Astrocyte of the spinal cord (primary cell): ENCODE results near the gene TMEM185B.

ENCODE experiments used
- DNase-seq: peaks from one replicate; pipeline ENCODE4 v3.0.0; 2011; ENCODE audit warnings: low read depth, low spot score
- H3K4me3 ChIP-seq: 2 replicates; pipeline ENCODE4 v1.5.1; 2011; ENCODE audit warnings: low read depth, mild to moderate bottlenecking, low read length, moderate library complexity
- in situ Hi-C: cut with HindIII; loops from 2 replicates; pipeline ENCODE4 v1.10.0; 2017; ENCODE audit warnings: low sequenced_read_pairs
- TF ChIP-seq, protein P1 (sequence below): IDR thresholded peaks from 2 replicates; pipeline ENCODE4 v1.5.1; 2012; ENCODE audit warnings: low read depth, mild to moderate bottlenecking, low read length, inconsistent platforms

The TMEM185B gene

DNA sequence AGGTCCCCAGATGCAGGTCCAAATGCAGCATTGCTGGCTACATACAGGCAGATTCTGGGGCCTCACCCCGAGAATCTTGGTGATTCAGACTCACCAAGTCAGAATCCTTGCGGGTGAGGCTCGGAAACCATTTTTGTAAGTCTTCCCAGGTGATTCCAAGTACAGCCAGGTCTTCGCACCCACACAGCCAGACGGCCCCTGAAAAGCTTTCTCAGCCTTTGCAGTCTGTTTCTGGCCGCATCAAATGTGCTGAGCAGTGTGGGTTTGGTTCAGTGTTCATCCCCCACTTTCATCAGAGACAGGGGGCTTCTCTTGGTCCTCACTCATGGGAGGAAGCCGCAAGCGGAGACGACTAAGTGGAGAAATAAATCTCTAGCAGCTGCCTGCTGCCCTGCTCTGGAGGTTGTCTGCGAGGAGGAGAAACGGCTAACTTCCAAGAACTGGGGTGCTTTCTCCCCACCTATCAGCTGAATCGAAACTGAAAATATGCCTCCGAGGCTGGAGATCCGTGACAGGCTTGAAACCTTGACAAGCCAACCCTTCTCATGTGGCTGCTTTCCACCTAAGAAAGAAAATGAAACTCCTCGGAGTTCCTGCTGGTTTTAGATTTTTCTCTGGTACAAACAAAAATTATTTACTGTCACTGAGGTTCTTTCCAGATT lies 8.9 kb upstream of the TMEM185B start:
- peak overlapping the region; percentile 8 for H3K4me3 ChIP-seq
- in situ Hi-C loops, result no loop called here
- TF ChIP-seq, protein P1, sequence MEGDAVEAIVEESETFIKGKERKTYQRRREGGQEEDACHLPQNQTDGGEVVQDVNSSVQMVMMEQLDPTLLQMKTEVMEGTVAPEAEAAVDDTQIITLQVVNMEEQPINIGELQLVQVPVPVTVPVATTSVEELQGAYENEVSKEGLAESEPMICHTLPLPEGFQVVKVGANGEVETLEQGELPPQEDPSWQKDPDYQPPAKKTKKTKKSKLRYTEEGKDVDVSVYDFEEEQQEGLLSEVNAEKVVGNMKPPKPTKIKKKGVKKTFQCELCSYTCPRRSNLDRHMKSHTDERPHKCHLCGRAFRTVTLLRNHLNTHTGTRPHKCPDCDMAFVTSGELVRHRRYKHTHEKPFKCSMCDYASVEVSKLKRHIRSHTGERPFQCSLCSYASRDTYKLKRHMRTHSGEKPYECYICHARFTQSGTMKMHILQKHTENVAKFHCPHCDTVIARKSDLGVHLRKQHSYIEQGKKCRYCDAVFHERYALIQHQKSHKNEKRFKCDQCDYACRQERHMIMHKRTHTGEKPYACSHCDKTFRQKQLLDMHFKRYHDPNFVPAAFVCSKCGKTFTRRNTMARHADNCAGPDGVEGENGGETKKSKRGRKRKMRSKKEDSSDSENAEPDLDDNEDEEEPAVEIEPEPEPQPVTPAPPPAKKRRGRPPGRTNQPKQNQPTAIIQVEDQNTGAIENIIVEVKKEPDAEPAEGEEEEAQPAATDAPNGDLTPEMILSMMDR, result no peak
- no peak for DNase-seq

DNA sequence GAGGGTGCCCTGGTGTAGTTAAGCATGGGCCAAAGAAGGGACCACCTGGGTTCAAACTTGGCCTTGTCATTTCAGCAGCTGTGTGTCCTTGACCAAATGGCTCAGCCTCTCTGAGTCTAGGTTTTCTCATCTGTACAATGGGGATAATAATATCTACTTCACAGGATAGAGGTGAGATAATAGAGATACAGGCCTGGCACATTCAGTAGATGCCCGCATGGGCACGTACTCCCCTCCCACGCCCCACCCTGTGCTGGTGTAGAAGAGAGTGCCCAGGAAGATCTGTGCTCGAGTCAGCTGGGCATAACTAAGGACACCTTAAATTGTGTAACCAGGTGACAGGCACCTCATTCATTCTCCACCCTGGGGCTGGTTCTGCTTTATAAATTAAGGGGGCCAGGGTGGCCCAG lies 8.4 kb upstream of the TMEM185B start:
- in situ Hi-C loops, result no loop called here
- TF ChIP-seq, protein P1, result no peak
- DNase-seq, result no peak
- no peak overlapping the region for H3K4me3 ChIP-seq

DNA sequence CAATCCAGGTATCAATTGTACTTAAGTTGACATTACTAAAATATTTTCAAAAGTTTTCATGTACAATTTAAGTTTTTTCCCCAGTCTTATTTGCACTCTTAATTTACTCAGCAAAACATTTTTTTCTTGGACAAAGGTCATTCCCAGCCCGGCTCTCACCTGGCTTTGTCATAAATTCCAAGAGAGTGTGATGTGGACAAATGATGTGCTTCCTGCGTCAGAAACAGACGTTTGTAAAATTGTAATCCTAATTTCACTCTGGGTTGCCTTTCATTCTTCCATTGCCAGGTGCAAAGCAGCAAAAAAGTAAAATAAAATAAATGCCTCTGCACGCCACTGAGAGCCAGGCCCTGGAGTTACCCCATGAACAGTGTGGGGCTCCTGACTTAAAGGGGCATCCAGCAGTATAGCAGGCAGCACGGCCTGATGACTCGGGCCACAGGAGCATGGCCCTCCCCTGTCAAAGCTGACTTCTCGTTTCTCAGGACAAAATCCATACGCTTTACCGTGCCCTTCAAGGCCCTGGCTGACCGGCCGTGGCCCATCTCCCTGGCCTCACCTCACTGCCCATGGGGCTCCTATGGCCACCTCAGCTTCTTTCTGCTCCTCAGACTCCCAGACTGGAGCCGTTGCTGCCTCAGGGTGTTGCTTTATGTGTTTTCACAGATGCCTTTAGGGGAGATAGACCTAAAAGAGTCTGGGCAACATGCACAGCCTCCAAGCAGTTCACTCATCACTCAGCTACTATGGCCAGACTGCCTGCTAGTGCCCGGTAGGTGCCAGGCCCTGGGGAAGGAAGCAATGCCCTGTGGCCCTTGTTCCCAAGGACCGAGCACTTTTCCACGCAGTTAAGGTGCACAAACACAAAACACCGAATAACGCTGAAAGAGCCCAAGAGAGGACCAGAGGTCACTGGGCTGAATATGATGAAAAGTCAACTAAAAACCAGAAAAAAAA lies 7.6 kb upstream of the TMEM185B start:
- H3K4me3 ChIP-seq, result no peak overlapping the region
- no peak for DNase-seq
- in situ Hi-C loops, result no loop called here
- TF ChIP-seq, protein P1, result no peak

DNA sequence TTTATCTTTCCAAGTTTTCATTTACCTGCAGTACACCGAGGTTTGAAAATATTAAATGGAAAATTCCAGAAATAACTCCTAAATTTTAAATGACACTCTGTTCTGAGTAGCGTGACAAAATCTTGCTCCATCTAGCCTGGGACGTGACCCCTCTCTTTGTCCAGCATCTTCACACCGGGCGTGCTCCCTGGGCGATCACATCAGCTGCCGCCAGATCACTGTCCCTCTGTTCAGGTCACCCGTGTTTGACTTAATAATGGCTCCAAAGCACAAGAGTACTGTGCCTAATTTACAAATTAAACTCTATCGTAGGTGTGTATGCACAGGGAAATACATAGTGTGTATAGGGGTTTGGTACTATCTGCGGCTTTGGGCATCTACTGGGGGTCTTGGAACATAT lies 6.1 kb upstream of the TMEM185B start:
- TF ChIP-seq, protein P1, result no peak
- no peak overlapping the region for H3K4me3 ChIP-seq
- in situ Hi-C loops, result no loop called here
- no peak for DNase-seq

DNA sequence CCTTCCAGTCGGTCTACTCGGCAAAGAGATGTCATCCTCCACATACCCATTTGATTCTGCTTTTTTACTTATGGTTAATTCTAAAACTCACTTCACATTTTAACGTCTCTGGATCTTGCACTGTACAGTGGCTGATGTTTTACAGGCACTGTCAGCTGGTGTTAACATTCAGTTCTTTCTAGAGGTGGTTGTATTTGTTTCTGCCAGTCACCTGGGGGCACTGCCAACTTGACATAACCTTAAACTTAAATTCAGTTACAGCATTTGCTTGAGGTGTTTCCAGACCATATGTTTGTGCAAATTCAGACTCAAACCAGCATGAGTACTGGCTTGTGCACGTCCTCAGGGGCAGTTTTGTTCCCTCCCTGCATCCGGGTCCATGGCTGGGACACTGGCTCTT lies 5.3 kb upstream of the TMEM185B start:
- no peak for DNase-seq
- TF ChIP-seq, protein P1, result no peak
- in situ Hi-C loops, result no loop called here
- H3K4me3 ChIP-seq, result no peak overlapping the region

DNA sequence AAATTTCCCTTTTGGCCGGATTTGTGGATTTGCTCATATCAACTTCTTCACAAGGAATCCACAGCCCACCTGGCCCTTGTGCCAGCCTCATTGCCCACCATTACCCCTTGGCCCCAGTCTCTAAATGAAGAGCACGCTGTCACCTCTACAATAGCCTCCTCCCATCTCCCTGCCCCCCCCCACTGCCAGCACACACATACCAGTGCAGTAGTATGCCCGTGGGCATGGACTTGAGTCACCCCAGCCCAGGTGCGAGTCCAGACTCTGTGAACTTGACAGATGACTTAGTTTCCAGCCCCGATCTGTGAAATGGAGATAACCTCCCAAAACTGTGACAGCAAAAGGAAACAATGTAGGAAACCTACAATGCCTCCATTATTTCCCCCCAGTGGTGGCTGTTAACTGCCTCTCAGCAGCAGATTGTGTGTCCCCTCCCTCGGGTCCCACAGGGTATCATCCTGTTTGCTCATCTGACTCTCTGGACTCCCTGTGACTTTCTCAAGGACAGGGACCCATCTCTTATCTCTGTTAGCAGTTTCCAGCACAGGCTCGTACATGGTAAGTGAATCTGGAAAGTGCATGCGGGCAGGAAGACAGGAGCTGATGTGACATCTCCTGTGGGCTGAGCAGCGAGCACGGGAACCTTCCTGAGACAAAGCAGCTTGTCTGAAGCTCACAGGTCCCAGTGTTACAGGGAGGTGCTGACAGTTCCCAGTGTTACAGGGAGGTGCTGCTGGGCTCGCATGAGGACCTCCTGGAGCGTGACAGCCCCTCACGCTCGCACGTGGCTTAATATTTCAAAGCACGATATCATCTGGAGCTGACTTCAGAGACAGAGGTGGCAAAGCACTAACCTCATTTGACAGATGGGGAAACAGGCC lies 4.2 kb upstream of the TMEM185B start:
- DNase-seq, result no peak
- no peak overlapping the region for H3K4me3 ChIP-seq
- TF ChIP-seq, protein P1, result no peak
- in situ Hi-C loops, result no loop called here
